Measurements from ENCODE around the gene TRAF3IP1.

The TRAF3IP1 gene

DNA sequence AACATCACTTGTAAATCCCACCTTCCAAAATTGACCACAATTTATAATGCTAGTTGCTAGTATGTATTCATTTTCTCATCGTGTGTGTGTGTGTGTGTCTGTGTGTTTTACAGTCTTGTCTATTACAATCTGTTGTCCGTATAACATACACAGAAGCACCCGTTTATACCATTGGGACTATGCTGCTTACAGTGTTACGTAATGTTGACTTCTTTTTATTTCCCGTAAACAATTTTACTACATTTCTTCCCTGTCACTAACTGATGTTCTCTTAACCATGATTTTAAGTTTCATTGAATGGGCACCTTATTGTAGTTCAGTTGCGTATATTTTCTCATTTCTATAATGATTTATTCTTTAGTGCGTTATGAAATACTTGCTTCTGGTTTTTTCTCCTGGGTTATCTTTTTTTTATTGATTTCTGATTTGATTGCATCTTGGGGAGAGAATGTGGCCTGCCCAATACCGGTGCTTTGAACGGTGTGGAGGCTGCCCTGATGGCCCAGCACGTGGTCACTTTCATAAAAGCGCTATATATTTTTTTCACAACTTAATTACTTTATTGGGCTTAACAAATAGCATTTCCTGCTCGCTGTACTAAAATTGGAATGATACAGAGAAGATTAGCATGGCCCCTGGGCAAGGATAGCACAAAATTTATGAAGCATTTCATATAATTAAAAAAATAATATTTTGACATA, 91.9 kb downstream of the TRAF3IP1 start:
- no peak for DNase-seq

- DNase-seq, result no peak
Observed at GRCh38 chr2:238413368-238413767, 93.0 kb downstream of the TRAF3IP1 start.

- peak; percentile 34 for DNase-seq
Observed at GRCh38 chr2:238415036-238415764, 94.9 kb downstream of the TRAF3IP1 start.

DNA sequence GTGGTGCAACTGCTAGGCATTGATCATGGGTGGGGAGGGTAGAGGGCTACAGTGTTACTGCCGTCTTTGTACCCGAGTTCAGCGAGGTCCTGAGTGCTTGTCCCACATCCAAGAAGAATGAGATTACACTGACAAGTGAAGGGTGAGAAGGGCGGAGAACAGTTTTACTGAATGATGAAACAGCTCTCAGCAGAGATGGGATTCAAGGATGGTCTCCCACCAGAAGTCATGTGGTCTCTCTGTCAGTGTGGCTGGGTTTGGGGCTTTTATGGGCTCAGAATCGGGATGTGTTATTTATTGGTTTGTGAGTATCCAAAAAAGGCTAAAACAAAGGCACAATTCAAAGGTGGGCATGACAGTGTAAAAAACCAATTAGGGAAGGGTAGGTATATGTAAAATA, 95.6 kb downstream of the TRAF3IP1 start:
- no peak for DNase-seq

DNA sequence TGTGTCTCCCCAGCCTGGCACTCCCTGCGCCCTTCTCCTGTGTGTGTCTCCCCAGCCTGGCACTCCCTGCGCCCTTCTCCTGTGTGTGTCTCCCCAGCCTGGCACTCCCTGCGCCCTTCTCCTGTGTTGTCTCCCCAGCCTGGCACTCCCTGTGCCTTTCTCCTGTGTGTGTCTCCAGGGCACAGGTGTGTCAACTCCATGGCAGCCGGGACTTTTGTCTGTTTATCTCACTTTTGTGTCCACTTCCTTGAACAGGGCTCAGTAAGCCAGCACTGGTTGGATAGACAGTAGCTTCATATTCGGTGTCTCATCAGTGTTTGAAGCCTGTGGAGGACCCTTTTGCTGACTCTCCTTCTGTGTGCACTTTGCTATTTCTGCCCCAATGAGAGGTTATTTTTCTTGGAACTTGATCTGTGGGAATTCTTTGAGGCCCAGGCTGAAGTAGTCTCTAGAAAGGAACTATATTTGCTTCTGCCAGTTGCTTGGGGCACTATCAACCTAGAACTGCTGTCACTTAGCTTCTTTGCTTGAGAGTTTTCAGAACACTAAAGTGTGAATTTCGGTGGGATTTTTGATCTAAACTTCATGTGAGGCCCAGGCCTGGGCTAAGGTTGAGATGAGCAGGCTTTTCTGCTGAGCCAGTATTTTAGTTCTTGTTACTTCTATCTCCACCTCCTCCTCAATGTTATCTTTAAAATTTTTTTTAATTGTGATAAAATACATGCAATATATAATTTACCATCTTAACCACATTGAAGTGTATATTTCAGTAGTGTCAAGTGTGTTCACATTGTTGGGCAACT, 98.1 kb downstream of the TRAF3IP1 start:
- DNase-seq, result no peak

GRCh38 chr2:238418999-238419546, 98.8 kb downstream of the TRAF3IP1 start:
- no peak for DNase-seq

DNA sequence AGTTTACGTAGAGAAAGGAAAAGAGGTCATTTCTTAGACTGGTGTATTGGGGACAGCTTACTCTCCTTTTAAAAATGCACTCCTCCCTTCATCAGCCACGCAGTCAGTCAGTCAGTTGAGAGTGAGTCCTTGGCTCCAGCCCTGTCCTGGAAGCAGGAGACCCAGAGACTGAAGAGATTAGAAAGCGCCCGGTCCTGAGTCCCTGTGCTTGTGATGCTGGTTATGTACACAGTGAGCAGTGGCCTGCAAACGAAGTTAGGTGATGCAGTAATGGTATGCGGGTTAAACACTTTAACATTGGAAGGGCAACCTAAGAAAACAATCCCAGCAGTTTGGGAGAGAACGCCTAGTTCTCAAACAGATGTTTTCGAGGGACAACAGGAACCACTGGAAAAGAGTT, 100.1 kb downstream of the TRAF3IP1 start:
- DNase-seq, result no peak

GRCh38 chr2:238420878-238421694, 100.8 kb downstream of the TRAF3IP1 start:
- no peak for DNase-seq

DNA sequence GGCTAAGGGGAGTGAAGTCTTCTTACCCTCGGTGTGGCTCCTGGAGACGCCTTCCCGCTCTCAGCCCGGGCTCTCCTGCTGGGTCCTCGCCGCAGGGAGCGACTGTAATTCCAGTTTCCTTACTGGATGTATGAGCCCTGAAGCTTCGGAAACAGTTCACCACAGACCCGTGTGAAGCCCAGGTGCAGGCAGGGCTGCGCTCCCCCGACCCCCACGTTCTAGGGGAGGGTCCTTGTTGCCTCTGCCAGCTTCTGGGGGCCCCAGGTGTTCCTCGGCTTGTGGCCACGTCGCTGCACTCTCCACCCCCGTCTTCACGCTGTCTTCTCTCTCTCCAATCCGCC, 101.3 kb downstream of the TRAF3IP1 start:
- no peak for DNase-seq

DNA sequence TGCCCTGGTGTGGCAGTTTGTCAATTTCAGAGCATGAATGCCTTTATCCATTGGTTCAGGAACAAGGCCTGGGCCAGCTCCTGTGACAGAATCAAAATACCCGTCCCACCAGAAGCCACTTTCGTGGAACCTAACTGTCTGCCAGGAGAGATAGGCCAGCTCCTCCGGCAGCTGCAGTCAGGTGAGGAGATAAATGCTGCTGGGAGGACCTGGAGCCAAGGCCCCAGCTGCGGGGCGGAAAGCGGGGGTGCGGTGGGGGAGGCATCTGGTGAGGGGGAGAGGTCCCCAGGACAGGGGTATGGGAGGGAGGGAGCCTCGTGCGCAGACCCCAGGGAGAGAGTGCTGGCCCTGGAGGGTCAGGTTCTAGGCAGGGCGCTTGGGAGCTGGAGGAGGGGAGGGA, 102.0 kb downstream of the TRAF3IP1 start:
- DNase-seq, result no peak

- no peak for DNase-seq
Observed at GRCh38 chr2:238422940-238423339, 102.6 kb downstream of the TRAF3IP1 start.

DNA sequence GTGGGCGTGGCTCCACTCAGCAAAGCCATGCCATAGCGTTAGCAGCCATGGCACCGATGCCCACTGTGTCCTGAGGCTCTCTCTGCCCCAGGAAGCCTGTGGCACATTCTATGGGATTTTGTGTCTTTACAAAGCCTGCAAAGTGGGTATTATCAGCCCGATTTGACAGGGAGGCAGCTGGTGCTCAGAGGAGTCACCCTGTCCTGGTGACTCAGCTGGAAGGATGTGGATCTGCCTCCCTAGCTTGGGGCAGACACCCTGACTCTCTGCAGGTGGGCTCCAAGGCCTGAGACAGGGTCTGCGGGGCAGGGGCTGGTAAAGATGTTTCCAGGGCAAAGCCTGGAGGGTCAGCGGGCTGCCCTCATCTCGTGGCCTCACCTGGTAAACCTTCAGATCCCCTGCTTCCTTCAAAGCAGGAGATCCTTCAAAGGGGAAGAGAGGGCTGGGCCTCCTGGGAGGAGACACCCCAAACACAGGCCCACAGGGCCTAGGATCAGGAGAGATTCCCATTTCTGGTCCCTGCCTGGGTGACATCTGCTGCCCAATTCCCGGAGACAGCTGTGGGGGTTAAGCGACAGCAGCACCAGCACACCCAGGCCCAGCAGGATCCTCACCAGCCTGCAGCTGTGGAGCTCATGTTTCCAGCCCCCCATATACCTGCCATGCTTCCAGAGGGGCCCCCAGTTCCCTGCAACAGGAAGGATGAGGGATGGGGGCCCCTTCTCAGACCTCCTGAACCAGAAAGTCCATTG, 103.4 kb downstream of the TRAF3IP1 start:
- DNase-seq, result peak; percentile 0

DNA sequence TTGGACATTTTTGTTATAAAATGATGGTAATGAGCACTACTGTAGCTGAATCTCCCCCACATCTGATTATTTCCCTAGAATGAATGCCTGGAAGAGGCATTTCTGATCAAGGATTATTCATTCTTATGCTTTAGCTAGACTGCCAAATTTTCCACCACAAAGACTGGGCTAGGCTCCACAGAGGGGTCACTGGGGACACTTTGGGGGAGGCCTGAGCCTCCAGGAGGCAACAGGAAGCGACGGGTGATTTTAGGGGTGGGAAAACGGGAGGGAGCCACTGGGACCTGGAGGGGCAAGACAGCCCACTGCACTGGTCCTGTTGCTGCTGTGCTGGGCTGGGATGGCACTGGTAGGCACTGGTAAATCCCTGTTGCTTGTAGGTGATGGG, 104.0 kb downstream of the TRAF3IP1 start:
- no peak for DNase-seq

DNA sequence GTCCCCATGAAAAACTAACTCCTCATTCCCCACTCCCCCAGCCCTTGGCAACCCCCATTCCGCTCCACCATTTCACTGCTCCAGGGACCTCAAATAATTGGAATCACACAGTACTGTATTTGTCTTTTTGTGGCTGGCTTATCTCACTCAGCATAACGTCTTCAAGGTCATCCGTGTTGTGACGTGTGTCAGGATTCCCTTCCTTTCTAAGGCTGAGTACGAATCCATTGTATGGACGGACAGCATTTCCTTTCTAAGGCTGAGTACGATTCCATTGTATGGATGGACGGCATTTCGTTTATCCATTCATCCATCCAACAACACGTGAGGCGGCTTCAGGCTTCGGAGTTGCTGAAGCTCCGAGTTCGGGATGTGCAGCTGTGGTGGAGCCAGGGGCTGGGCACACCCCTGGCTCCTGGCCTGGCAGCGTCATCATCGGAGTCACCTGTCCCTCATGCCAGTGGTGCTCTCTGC, 105.2 kb downstream of the TRAF3IP1 start:
- DNase-seq, result no peak

DNA sequence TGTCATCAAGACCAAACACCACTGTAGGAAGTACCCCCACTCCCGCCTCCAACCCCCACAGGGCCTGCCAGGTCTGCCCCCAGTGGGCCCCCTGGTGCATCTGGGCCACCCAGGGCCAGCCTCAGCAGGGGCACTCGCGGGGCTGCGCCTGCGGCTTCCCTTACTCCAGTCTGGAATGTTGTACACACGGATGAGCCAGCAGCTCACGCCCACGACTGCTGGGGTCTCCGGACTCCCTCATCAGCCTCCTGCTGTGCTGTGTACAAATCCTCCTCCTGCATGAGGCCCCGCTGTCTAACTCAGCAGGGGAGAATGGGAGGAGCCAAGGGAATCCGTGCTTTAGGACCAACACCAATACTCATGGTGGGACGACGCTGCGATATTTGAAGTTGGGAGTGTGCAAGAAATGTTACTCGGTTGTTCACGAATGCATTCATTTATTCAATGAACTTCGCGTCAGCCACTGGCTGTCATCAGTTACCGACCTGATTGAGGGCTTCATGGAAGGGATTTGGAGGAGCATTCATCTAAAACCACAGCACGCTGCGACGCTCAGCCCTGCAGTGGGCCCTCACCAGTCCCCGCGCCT, 105.8 kb downstream of the TRAF3IP1 start:
- DNase-seq, result peak; percentile 51

GRCh38 chr2:238426568-238427434, 106.5 kb downstream of the TRAF3IP1 start, which contains the start of gene ASB1:
ASB1 (plus strand) TSS chr2:238426927; CDS start chr2:238427071, 144 bp downstream.
- peak; percentile 58 for DNase-seq

- no peak for DNase-seq
Observed at GRCh38 chr2:238427435-238428162, 107.3 kb downstream of the TRAF3IP1 start.

DNA sequence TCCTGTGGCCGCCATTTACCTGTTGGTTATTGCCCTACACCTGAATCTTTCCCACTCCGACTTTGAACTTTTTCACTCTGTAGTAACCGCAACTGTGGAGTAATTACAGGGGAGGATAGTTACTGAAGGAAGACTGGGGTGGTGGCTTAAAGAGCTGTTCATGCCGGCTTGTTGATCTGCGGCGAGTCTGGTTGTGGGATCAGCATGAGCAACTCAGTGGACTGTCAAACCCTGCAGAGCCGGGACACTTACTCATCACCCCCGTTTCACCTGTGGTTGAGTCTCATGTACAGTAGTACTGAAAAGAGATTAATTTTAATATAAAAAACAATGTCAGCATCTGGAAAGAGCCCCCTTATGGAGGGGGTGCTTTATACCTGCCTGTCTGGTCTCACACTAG, 108.5 kb downstream of the TRAF3IP1 start:
- DNase-seq, result no peak

- no peak for DNase-seq
Observed at GRCh38 chr2:238430781-238431180, 110.5 kb downstream of the TRAF3IP1 start.

DNA sequence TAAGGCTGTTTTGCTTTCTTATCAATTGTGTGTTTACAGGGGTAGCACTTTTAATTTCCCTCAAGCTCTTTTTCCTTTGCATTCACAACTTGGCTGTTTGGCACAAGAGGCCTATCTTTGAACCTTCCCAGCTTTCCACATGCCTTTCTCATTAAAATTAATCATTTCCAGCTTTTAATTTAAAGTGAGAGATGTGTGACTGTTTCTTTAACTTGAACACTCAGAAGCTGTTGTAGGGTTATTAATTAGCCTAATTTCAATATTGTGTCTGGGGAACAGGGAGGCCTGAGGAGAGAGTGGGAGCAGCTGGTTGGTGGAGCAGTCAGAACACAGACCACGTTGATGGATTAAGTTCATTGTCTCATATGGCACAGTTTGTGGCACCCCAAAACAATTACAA, 111.1 kb downstream of the TRAF3IP1 start:
- DNase-seq, result no peak
